Tongue (tissue), 2 donors: Measurements from ENCODE around the gene STX3. TPM values are rescaled to one million over a fixed set of nuclear protein-coding genes. Genes with fewer than 3 reads are reported as not detected.
"Not testable (repeated sequence)": the region's sequence is repeated elsewhere in the genome, so short reads cannot be mapped to it uniquely, and the experiment has no call there.

Source experiments
- DNase-seq: peaks from one replicate; pipeline ENCODE4 v3.0.0-alpha.2; 2015
- total RNA-seq: library from RNA; depleted of rRNA; stranded (reverse); fragments of >200 nt; gene quantifications from one replicate; pipeline ENCODE4 v1.2.3, GENCODE V29; 2014

Gene STX3
- total RNA-seq, 1 donor from 2014 or later, result 11.4 TPM

GRCh38 chr11:59842316-59842715 lies 87.1 kb downstream of the STX3 start:
- DNase-seq, result no peak

GRCh38 chr11:59845399-59845798 lies 90.2 kb downstream of the STX3 start, which contains the start of gene CBLIF:
CBLIF (minus strand) TSS chr11:59845499; CDS start chr11:59845453, 46 bp downstream.
- DNase-seq, result no peak

GRCh38 chr11:59846556-59846955 lies 91.4 kb downstream of the STX3 start:
- DNase-seq, result no peak

GRCh38 chr11:59847626-59848025 lies 92.5 kb downstream of the STX3 start:
- DNase-seq, result no peak

- DNase-seq, result not testable (repeated sequence)
Observed at GRCh38 chr11:59848439-59848838, 93.3 kb downstream of the STX3 start.

GRCh38 chr11:59849129-59849528 lies 94.0 kb downstream of the STX3 start:
- no peak for DNase-seq

- not testable (repeated sequence) for DNase-seq
Observed at GRCh38 chr11:59849551-59849950, 94.4 kb downstream of the STX3 start.

GRCh38 chr11:59851416-59851815 lies 96.2 kb downstream of the STX3 start:
- DNase-seq, result not testable (repeated sequence)

- DNase-seq, result no peak
Observed at GRCh38 chr11:59854871-59855270, 99.7 kb downstream of the STX3 start.

Other genes starting within 250 kb of the STX3 start
- not detected for gene OR4D9, start 243.8 kb upstream of the STX3 start, total RNA-seq
- 78.6 TPM for gene OSBP, start 139.6 kb upstream of the STX3 start, total RNA-seq
- 10.9 TPM for gene PATL1, start 86.3 kb upstream of the STX3 start, total RNA-seq
- gene OR10V1, start 41.5 kb upstream of the STX3 start, total RNA-seq, result not detected
- gene MRPL16, start 55.4 kb downstream of the STX3 start, total RNA-seq, result 42.6 TPM
- not detected for gene CBLIF, start 90.1 kb downstream of the STX3 start, total RNA-seq
- gene TCN1, start 111.1 kb downstream of the STX3 start, total RNA-seq, result 40.5 TPM
- gene OOSP3, start 123.4 kb downstream of the STX3 start, total RNA-seq, result not detected
- not detected for gene OOSP1, start 183.1 kb downstream of the STX3 start, total RNA-seq
- not detected for gene OOSP4A, start 208.7 kb downstream of the STX3 start, total RNA-seq